Loucy (cell line): ENCODE results near the gene ENTPD1.

Source experiments
- EZH2phosphoT487 ChIP-seq: fragments of 200-600 bp; IDR thresholded peaks from 2 replicates; pipeline ENCODE4 v1.6.1; 2018; ENCODE audit warnings: antibody characterized with exemption, mild to moderate bottlenecking, moderate library complexity, borderline replicate concordance
- TF ChIP-seq, protein P1 (sequence below): fragments of 200-600 bp; sonication (generic); conservative IDR thresholded peaks from 2 replicates; pipeline ENCODE4 v1.5.1; 2014; ENCODE audit warnings: mild to moderate bottlenecking, antibody characterized with exemption, low read length

DNA sequence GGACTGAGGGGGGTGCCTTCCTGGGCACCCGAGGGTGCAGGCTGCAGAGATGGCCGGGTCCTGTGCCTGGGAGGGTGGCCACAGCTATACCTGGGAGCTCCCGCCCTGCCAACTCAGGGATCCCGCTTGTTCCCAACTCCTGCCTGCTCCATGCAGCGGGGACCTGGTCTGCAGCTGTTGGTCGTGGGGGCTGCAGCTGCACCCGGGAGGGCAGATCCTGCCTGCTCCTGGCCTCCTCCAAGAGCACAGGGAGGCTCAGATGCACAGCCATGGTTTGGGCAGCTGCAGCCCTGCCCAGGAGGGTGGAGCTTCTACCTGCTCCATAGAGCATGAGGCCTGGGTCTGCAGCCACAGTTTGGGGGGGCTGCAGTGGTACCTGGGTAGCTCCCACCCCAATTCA lies 49.0 kb upstream of the ENTPD1 start:
- TF ChIP-seq, protein P1, sequence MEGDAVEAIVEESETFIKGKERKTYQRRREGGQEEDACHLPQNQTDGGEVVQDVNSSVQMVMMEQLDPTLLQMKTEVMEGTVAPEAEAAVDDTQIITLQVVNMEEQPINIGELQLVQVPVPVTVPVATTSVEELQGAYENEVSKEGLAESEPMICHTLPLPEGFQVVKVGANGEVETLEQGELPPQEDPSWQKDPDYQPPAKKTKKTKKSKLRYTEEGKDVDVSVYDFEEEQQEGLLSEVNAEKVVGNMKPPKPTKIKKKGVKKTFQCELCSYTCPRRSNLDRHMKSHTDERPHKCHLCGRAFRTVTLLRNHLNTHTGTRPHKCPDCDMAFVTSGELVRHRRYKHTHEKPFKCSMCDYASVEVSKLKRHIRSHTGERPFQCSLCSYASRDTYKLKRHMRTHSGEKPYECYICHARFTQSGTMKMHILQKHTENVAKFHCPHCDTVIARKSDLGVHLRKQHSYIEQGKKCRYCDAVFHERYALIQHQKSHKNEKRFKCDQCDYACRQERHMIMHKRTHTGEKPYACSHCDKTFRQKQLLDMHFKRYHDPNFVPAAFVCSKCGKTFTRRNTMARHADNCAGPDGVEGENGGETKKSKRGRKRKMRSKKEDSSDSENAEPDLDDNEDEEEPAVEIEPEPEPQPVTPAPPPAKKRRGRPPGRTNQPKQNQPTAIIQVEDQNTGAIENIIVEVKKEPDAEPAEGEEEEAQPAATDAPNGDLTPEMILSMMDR: no peak
- no peak for TF ChIP-seq EZH2phosphoT487
